Neural crest cell (in vitro differentiated cells): Measurements from ENCODE around the gene SCGB1C2. TPM values are rescaled to one million over a fixed set of nuclear protein-coding genes. Genes with fewer than 3 reads are reported as not detected.
"Not testable (repeated sequence)": the region's sequence is repeated elsewhere in the genome, so short reads cannot be mapped to it uniquely, and the experiment has no call there.

Experiments
- DNase-seq: peaks from one replicate; pipeline ENCODE4 v3.0.0; 2021; ENCODE audit warnings: low read depth, mixed read lengths, low spot score
- H3K27ac Mint-ChIP-seq: one replicate; pipeline ENCODE4 v1.8.0; 2021; ENCODE audit warnings: mild to moderate bottlenecking, mixed read lengths; ENCODE audit not compliant: unreplicated experiment
- H3K27me3 Mint-ChIP-seq: 2 replicates; pipeline ENCODE4 v1.8.0; 2021; ENCODE audit warnings: low read depth, mild to moderate bottlenecking, mixed read lengths
- H3K36me3 Mint-ChIP-seq: 2 replicates; pipeline ENCODE4 v1.8.0; 2021; ENCODE audit warnings: low read depth, mild to moderate bottlenecking, mixed read lengths
- H3K4me1 Mint-ChIP-seq: 2 replicates; pipeline ENCODE4 v1.8.0; 2021; ENCODE audit warnings: mixed read lengths
- H3K4me3 Mint-ChIP-seq: one replicate; pipeline ENCODE4 v1.8.0; 2021; ENCODE audit warnings: mild to moderate bottlenecking, mixed read lengths
- H3K9me3 Mint-ChIP-seq: 2 replicates; pipeline ENCODE4 v1.8.0; 2021; ENCODE audit warnings: mixed read lengths
- long read RNA-seq: library from polyadenylated mRNA; unstranded; transcript quantifications from one replicate; pipeline ENCODE4 v2.0.0, GENCODE V29; 2020
- total RNA-seq: library from RNA; stranded (reverse); gene quantifications from 2 replicates; pipeline ENCODE4 v1.2.1, GENCODE V29; 2021
- TF ChIP-seq, protein P1 (sequence below): fragments of 200-600 bp; sonication (generic); conservative IDR thresholded peaks from 2 replicates; pipeline ENCODE4 v1.5.0; 2021; ENCODE audit warnings: antibody characterized with exemption, mild to moderate bottlenecking

Gene SCGB1C2
- total RNA-seq = not detected in 2 replicates
- long read RNA-seq = 0 reads

- not testable (repeated sequence) for H3K9me3 Mint-ChIP-seq, H3K27ac Mint-ChIP-seq, H3K4me1 Mint-ChIP-seq, DNase-seq, H3K27me3 Mint-ChIP-seq, H3K36me3 Mint-ChIP-seq, H3K4me3 Mint-ChIP-seq
Observed at GRCh38 chr17:137166-137807, at the start of gene SCGB1C2. SCGB1C2 (plus strand) TSS chr17:137569; CDS start chr17:137591, 22 bp downstream.

- H3K36me3 Mint-ChIP-seq, H3K4me3 Mint-ChIP-seq, H3K9me3 Mint-ChIP-seq, H3K27me3 Mint-ChIP-seq, DNase-seq, H3K4me1 Mint-ChIP-seq, H3K27ac Mint-ChIP-seq: not testable (repeated sequence)
Observed at GRCh38 chr17:113111-113510, 24.3 kb upstream of the SCGB1C2 start.

DNA sequence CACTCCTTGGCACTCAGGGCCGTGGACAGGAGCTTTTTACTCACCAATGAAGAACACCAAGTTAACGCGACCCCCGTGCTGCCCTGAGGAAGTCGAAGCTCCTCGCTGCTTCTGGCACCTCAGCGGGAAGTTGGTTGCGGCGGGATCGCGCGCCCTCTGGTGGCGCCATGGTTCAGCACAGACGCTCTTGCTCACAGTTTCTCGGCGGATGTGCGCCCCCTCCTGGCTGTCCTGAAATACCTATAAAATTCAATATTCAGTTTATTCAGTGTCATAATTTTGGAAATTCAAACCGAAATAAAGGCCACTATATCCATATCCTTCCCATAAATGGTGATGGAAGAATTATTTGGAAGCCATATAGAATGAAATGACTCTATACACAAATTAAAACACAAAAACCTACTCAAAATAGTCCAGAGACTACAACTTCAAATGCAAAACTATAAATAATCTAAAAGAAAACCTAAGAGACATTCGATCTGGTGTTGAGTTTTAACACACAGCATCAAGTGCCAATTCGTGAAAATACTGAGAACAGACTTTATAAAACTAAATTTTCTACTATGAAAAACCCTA is 18.9 kb upstream of the SCGB1C2 start:
- H3K4me1 Mint-ChIP-seq, H3K4me3 Mint-ChIP-seq, H3K27me3 Mint-ChIP-seq, H3K27ac Mint-ChIP-seq, H3K9me3 Mint-ChIP-seq, H3K36me3 Mint-ChIP-seq: not testable (repeated sequence)
- peak; percentile 28 for DNase-seq
- TF ChIP-seq, protein P1, sequence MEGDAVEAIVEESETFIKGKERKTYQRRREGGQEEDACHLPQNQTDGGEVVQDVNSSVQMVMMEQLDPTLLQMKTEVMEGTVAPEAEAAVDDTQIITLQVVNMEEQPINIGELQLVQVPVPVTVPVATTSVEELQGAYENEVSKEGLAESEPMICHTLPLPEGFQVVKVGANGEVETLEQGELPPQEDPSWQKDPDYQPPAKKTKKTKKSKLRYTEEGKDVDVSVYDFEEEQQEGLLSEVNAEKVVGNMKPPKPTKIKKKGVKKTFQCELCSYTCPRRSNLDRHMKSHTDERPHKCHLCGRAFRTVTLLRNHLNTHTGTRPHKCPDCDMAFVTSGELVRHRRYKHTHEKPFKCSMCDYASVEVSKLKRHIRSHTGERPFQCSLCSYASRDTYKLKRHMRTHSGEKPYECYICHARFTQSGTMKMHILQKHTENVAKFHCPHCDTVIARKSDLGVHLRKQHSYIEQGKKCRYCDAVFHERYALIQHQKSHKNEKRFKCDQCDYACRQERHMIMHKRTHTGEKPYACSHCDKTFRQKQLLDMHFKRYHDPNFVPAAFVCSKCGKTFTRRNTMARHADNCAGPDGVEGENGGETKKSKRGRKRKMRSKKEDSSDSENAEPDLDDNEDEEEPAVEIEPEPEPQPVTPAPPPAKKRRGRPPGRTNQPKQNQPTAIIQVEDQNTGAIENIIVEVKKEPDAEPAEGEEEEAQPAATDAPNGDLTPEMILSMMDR = peak; percentile 56

GRCh38 chr17:133932-134331 is 3.4 kb upstream of the SCGB1C2 start:
- not testable (repeated sequence) for H3K4me1 Mint-ChIP-seq, H3K27ac Mint-ChIP-seq, H3K9me3 Mint-ChIP-seq, H3K27me3 Mint-ChIP-seq, H3K36me3 Mint-ChIP-seq, DNase-seq, H3K4me3 Mint-ChIP-seq

DNA sequence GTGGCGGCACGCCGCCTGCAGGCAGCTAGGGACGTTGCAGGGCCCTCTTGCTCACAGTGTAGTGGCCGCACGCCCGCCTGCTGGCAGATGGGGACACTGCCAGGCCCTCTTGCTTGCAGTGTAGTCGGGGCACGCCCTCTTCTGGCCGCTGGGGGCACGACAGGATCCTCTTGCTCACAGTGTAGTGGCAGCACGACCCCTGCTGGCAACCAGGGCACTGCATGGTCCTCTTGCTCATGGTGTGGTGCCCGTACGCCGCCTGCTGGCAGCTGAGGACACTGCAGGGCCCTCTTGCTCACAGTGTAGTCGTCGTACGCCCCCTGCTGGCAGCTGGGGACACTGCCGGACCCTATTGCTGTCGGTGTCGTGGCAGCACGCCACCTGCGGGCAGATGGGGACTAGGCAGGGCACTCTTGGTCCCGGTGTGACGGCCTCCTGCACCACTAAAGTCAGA is 3.0 kb upstream of the SCGB1C2 start:
- peak; percentile 1 for DNase-seq
- not testable (repeated sequence) for H3K4me3 Mint-ChIP-seq, H3K4me1 Mint-ChIP-seq, H3K9me3 Mint-ChIP-seq, H3K36me3 Mint-ChIP-seq, H3K27me3 Mint-ChIP-seq, H3K27ac Mint-ChIP-seq
- TF ChIP-seq, protein P1 = peak; percentile 49

GRCh38 chr17:135022-135421 is 2.3 kb upstream of the SCGB1C2 start:
- H3K27me3 Mint-ChIP-seq, DNase-seq, H3K4me1 Mint-ChIP-seq, H3K27ac Mint-ChIP-seq, H3K36me3 Mint-ChIP-seq, H3K4me3 Mint-ChIP-seq, H3K9me3 Mint-ChIP-seq: not testable (repeated sequence)

DNA sequence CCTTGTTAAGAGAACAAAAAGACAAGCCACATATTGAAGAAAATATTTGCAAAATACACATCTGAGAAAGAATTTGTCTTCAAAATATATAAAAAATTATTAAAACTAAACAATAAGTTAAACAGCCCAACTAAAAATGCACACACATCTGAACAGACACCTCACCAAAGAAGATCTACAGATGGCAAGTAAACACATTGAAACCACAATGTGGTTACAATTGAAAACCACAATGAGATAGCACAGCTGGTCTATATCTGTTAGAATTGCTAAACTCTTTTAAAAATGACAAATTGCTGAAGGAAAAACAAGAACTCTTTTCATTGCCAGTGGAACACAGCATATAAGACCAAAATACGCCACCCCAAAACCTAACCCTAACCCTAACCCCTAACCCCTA is 1.5 kb upstream of the SCGB1C2 start:
- H3K4me3 Mint-ChIP-seq, H3K4me1 Mint-ChIP-seq, H3K27ac Mint-ChIP-seq, DNase-seq, H3K36me3 Mint-ChIP-seq, H3K27me3 Mint-ChIP-seq, H3K9me3 Mint-ChIP-seq: not testable (repeated sequence)

DNA sequence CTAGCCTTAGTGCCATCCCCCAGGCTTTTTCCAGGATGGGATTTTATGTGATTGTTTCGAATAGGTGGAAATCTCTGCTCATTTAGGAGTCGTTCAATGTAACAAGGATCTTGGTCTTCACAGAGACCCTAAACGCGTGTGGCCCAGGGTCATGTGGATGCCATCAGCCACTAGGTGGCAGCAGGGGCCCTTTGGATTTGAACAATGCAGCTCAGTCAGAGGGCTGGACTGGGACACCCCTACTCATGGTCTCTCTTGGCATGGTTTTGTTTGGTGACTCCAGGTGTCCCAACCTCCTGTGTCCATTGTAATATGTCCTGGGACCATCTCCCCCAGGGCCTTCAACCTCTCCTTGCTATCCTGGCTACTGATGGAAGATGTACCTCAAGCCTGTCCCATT is 838 bp upstream of the SCGB1C2 start:
- H3K9me3 Mint-ChIP-seq, H3K4me1 Mint-ChIP-seq, H3K27me3 Mint-ChIP-seq, H3K27ac Mint-ChIP-seq, H3K36me3 Mint-ChIP-seq, H3K4me3 Mint-ChIP-seq: not testable (repeated sequence)
- TF ChIP-seq, protein P1 = peak; percentile 66
- peak; percentile 82 for DNase-seq

DNA sequence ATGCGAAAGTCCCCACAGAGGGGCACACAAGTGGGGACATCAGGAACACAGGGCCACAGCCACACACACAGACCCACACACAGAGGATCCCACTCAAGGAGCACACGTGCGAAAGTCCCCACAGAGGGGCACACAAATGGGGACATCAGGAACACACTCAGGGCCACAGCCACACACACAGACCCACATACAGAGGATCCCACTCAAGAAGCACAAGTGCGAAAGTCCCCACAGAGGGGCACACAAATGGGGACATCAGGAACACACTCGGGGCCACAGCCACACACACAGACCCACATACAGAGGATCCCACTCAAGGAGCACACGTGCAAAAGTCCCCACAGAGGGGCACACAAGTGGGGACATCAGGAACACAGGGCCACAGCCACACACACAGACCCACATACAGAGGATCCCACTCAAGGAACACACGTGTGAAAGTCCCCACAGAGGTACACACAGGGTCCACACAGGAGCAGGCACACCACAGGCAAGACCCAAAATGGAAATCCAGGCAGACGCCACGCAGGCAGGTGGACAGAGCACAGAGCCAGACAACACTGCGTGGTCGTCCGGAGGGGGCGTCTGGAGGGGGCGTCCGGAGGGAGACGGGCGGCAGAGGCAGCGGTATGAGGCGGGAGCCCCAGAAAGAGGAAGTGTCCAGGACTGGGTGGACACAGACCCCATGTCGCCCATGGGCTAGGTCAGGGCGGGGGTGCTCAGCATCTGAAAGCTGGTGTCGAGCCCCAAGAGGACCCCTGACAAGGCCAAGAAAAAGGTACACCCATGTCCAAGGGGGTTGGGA is 2.2 kb downstream of the SCGB1C2 start:
- H3K4me3 Mint-ChIP-seq, H3K9me3 Mint-ChIP-seq, DNase-seq, H3K4me1 Mint-ChIP-seq, H3K36me3 Mint-ChIP-seq: not testable (repeated sequence)
- peak overlapping the region; percentile 35 for H3K27ac Mint-ChIP-seq
- peaks cover 11% of the 10 kb centered on the region for H3K27me3 Mint-ChIP-seq
